B cell (primary cell): Measurements from ENCODE around the gene FOXF1.

Source experiments
- CTCF ChIP-seq: fragments of 200-600 bp; IDR thresholded peaks from one replicate; pipeline ENCODE4 v1.8.0; 2022; ENCODE audit warnings: antibody characterized with exemption, mild to moderate bottlenecking
- EZH2 ChIP-seq: IDR thresholded peaks from 2 replicates; pipeline ENCODE4 v1.6.1; 2012; ENCODE audit warnings: borderline replicate concordance, low read depth, mild to moderate bottlenecking, moderate library complexity, low read length; ENCODE audit not compliant: insufficient read depth, poor library complexity, severe bottlenecking

GRCh38 chr16:86511317-86512161 is 1.2 kb downstream of the FOXF1 start:
- TF ChIP-seq CTCF (no peak), EZH2 (no peak)
